GM19455 (cell line): Measurements from ENCODE around the gene TAF1B.

Experiments
- ATAC-seq: cut with Tn5 transposase; IDR thresholded peaks from one replicate; pipeline ENCODE4 v1.9.1; 2021; ENCODE audit not compliant: unreplicated experiment

TAF1B gene

DNA sequence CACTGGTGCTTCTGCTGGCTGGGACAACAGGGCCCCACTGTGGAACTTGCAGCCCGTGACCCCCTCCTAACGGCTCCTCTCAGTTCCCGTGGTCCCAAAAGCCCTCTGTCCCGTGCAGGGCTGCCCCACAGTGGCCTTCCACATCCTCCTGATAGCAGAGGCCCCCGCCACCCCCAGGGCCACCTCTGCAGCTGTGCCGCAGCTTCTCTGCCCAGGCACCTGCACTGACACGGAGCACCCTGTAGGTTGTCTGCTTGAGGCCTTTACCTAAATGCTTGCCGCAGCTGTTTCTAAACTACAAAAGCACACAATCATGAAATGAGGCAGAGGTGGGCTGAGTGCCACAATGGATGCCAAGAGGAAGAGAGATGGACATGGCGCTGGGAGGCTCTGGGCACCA, 94.7 kb downstream of the TAF1B start:
- ATAC-seq = no peak

DNA sequence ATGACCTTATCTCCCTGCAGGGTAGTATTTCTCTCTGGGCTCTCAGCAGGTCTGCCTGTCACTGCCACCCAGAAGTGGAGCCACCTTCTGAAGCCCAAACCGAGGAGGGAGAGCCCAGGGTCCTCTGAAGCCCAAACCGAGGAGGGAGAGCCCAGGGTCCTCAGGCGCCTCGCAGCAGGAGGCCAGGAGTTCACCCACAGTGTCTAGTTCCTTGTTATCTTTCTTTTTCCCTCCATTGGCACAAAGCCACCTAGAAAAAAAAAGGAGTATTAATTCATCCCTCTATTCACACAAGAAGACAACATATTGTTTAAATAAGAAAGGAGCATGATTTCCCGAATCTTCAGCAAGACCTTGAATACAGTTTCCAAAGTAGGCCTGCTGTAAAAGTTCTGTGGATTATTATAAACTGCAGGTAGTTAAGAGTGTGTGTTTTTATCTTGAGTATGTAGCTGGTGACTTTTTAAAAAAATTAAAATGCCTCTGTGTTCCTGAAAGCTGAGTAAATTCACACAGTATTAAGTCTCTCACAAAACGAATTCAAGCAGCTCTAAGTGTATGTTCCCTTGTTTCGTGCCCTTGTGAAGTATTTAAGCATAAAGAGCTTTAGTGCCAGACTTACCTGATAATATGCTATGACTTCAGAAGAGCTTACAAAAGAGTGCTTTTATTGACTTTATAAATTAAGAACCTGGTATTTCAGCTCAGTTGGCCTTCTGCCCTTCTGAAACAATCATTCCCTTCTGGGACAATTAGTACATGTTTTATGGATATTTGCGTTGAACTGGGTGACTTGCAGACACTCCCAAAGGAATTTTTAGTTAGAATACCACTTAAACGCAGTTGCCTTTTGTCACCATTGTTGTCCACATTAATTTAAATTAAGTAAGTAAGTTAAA, 96.6 kb downstream of the TAF1B start:
- ATAC-seq = no peak

DNA sequence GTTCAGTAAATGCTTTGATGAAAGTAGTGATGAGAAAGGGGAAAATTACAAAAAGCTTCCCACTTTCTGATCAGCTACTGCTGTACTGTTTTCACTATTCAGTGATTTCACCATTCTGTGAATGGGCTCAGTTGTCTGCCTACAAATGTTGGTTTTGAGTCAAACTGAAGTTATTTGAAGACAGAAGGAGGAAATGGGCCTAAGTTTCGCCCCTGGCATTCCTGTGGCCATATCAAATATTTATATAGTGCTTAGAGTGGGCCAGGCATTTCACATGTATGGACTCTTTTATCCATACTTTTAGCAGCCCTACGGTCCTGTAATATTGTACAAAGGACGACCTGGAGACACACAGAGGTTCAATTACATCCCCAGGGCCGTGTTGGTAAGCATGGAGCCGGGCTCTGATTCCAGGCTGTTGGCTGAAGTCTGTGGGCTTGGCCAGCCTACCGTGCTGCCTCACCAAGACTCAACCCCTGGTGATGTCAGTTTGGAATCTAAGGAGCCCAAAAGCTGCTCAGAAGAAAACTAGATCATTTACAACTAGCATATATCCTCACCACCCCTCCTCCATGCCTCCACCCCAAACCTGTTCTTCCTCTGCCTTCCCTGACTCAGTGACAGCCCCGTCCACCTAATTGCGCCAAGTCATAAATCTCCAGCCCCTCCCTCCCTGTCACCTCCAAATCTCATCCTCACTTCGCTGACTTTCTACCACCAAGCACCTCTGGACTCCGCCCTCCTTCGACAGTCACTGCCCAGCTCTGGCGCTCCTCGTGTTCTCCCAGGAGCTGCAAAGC, 98.1 kb downstream of the TAF1B start:
- no peak for ATAC-seq

DNA sequence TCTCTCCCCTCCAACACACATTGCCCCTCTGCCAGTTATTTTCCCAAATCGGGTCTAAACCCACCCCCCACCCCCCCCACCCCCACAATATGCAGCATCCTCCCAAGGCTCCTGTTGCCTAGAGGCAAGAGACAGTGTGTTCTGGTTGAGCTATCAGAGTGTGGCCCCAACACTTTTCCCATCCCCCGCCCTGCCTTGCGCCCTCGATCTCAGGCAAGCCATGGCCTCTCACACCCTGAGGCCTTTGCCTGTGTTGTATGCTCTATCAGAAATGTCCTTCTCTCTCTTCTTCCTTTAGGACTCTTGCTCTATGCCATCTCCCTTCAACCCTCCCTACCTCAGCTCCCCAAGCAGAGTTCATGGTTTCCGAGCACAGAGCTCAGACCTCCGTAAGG, 98.7 kb downstream of the TAF1B start:
- no peak for ATAC-seq

DNA sequence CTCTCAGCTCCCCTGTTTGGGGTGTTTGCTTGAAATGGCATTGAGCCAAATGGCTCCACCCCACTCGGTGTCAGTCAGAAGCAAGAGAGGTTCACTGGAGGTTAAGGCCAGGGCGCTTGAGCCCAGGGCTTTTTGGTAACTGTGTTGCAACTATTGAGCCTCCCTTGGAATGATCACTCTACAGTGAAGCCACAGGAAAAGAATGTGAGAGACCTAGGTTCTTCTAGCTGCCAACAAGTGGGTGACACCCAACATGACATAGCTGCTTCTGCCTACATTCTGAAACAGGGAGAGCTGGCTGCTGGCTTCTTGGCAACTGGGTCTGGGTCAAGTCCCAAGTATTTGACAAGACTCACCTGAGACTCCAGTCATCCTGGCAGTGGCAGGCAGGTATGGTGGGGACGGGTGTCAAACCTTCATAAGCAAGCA, 101.1 kb downstream of the TAF1B start:
- no peak for ATAC-seq

DNA sequence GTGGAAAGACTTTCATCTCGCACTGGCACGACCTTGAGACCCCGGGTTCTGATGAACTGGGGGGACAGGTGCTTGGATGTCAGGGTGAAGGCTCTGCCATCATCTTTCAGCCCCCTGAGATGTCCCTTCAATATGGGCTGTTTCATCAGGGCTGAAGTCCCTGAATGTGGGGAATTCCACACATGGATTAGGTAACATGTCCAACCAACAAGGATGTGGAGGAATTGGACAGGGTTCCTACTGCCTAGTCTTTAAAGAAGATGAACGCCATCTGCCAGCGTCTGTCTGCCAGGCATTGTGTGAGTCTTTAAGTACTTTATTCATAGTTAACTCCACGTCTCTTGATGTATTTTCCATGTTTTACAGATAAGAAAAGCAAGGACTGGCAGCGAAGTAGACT, 102.3 kb downstream of the TAF1B start:
- ATAC-seq = no peak

DNA sequence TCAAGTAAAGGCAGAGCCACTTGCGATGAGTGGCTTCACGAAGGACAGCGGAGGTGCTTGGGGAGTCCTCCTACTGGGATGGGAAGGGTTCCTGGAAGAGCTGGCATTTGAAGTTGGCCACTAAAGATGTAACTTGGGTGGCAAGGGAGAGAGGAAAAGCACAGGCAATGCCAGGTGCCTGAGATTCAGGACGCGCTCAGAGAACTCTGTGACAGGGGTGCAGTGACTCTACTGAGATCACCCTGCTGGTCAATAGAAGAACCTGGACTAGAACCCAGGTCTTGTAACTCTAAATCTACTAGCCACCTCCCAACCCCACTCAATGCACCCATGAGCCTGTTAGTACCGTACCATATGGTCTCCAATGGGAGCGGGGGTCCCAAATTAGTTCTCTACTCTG, 102.8 kb downstream of the TAF1B start:
- ATAC-seq = no peak

DNA sequence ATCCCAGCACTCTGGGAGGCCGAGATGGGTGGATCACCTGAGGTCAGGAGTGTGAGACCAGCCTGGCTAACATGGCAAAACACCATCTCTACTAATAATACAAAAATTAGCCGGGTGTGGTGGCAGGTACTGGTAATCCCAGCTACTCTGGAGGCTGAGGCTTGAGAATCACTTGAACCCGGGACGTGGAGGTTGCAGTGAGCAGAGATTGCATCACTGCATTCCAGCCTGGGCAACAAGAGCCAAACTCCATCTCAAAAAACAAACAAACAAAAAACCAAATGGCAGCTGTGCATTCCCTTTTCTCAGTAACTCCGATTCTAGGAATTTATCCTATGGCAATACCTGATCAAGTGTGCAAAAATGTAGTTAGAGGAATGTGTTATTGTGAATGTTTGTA, 103.5 kb downstream of the TAF1B start:
- no peak for ATAC-seq

DNA sequence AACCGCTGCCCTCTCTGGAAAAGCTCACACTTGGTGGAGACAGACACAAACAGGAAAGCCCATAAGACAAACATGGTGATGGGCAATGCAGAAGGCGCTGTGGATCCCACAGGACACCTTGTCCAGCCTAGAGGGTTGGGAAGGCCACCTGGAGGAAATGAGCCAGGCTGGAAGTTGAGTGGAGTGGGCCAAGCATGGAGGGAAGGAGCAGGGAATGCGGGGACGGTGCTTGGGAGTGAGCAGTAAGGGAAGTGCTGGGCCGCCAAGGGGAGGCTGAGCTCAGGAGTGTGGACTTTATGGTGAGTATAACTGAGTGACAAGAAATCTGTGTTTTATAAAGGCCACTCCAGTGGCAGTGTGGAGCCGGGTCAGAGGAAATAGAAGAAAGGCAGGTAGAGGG, 105.4 kb downstream of the TAF1B start:
- ATAC-seq = no peak

DNA sequence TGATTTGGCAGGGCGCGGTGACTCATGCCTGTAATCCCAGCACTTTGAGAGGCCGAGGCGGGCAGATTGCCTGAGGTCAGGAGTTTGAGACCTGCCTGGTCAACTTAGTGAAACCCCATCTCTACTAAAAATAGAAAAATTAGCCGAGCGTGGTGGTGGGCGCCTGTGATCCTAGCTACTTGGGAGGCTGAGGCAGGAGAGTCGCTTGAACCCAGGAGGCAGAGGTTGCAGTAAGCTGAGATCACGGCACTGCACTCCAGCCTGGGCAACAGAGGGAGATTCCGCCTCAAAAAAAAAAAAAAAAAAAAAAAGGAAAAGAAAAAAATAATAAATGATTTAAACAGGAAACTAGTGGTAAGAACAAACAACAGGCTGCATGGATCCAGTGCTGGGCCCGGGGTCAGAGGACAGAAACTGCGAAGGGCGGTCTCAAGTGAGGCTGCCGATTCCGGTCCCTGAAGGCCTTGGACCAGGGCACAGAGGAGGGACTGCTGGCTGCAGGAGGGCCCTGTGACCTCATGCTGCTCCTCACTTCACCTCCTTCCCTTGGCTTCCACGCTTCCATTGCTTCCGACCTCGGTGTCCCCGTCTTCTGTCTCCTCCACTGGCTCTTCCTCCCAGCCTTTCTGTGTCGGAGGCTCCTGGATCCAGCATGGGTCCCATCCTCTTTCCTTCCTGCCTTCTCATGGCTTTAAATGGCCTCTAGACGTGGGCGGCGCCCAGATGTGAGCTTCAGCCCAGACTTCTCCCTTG, 106.1 kb downstream of the TAF1B start:
- no peak for ATAC-seq

DNA sequence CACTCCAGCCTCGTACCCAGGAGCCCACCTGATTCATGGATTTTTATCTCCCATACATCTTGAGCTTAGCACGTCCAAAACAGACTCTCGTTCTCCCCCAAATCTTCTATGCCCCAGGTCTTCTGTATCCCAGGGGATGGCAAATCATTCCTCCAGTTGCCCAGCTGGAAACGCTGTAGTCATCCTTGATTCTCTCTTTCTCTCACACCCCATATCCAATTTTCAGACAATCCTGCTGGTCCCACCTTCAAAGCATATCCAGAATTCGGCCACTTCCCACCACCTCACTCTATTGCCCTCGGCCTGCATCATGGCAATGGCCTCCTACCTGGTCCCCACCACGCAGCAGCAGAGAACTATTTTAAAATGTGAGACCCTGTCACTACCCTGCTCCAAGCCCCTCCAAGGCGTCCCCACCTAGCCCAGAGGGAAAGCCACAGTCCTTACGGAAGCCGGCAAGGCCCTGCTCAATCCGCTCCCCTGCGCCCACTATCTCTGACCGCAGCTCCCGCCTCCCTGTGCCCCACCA, 106.8 kb downstream of the TAF1B start:
- ATAC-seq = no peak

DNA sequence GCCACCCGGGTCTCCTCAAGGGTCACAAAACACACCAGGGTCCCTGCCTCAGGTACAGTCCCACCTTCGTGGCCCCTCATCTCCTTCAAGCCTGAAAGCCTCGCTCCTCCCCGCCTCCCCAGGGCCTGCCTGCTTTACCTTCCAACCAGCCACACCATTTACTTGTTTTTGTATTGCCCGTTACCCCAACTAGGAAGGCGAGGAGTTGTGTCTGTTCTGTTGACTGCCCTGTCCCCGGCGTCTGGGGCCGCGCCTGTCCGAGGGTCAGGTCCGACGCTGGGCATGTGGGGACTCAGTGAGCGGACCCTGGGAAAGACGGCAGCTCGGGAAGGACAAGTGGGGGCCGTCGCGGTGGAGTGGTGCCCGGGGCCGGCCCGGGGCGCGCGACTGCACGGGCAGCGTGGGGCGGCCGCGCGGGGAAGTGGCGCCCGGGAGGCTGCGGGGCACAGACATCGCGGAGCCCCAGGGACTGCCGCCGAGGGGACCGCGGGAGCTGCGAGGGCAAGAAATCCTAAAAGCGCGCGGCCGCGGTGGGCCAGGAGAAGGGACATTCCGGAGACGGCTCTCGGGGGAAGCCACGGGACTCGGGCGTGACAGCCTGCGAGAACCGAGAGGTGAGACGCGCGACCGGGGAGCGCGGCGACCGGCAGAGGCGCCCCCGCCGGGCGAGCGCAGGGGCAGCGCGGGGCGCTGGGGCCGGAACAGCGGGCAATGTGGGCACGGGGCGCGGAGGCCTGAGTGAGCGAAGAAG, 107.4 kb downstream of the TAF1B start:
- peak; percentile 42 for ATAC-seq

DNA sequence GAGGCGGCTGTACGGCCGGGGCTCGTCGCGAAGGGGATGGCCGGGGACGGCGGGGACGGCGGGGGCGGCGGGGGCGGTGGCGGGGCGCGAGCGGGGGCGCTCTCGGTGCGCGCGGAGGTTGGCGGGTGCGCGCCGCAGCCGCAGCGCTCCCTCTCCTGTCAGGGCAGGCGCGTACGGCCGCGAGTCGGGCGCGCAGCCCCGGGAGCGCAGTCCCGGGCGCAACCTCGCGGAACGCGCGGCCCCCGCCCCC, 107.9 kb downstream of the TAF1B start:
- ATAC-seq = no peak

DNA sequence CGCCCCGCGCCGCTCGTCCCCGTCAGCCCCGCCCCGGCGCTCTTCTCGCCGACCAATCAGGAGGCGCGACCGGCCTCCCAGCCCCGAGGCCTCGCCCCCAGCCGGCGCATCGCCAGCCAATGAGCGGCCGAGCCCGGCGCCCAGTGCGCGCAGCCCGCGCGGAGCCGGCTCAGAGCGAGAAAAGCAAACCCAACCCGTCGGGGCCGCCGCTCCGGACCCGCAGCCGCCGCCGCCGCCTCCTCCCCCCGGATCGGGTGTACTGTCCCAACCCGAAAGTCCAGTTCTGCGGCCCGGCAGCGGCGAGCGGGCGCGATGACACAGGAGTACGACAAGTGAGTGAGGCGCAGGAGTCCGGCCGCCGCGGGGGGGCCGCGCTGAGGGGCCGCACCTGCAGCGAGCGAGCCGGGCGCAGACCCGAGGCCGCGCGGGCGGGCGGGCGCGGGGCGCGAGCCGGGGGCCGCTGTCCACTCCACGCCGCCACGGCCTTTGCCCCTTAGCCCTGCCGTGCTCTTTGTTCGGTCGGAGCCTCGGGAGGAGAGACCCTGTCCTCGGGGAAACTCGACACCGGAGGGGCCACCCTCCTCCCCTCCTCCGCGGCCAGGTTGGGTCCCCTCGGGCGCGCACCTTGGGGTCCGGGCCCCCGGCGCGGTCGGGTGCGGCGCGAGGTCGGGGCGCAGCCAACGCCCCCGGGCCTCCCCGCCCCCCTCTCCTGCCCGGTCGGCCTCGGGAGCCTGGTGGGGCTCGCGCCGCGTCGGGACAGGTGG, 108.4 kb downstream of the TAF1B start, which contains the start of gene GRHL1:
Gene GRHL1, plus strand, starts transcription at position 172 of the 764 bp plus-strand sequence. Its CDS starts 141 bp downstream, at position 313.
- ATAC-seq = peak; percentile 96

DNA sequence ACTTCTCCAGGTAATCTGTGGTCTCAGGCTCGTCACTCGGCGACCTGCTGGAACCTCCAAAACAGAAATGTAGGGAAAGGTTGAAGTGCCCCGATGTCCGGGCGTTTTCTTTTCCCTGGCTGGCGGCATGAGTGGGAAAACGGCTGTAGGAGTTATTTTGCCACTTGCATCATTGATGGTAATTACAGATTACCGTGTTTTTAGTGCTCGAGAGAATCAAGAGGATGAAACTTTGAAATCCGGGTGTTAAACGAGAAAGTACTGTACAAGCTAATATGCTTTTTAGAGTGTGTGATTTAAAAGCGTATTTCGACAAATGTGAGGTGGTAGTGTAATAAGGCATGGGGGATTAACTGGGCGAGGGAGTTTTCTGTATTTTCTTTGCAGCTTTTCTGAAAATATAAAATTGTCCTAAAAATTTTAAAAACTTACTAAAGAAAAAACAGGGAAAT, 109.0 kb downstream of the TAF1B start:
- ATAC-seq = no peak

DNA sequence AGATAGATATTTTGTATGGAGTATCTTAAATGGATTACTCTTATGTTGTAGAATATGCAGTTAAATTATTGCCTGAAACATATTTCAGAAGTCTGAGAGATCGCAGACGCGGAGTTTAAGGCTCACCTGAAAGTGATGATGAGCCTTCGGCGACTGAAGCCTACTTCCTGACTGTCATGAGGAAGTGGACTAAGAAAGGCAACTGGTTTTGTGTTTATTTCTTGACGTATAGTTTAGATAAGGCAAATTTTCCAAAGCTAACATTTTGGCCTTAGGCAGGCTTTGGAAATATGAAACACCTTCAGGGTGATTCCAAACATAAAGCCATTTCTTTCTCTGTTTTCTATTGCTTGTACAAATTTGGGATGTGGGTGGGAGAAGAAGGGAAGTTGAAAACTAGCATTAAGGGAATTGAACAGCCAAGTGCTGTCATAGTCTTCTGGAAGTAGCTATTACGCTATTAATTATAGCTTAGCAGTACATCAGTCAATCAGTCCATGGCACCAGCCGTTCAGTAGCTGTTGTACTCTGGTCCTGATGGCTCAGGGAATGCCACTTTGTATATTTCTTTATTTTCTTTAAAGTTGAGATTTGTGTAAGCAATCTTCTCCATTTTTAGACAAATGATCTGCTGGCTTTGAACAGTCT, 109.7 kb downstream of the TAF1B start:
- ATAC-seq = no peak

DNA sequence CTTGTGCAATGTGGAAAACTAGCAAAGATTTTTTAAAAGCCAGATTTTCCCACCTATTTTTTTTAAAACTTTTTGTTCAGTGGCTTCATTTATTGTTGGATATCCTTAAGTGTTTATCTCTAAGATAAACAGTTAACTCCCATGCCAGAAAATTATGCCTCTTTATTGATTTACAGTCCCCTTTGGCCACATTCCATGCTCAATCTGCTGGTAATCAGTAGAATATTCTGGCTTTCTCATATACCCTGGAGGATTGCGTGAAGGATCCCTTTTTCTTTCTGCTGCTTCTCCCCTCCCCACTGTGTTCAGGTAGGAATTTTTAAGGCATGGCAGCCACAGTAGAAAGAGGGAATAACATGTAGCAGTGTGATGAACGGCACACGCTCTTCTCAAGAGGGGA, 110.9 kb downstream of the TAF1B start:
- ATAC-seq = no peak

DNA sequence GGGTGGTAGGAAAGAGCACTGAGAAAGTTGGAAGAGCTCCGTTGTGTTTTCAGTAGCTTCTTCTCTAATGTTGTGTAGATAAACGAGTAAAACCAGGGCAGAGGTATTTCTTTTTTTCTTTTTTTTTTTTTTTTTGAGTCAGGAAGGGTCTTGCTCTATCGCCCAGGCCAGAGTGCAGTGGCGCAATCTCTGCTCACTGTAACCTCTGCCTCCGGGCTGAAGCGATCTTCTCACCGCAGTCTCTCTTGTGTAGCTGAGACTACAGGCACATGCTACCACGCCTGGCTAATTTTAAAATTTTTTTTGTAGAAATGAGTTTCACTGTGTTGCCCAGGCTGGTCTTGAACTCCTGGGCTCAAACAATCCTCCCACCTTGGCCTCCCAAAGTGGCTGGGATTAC, 114.8 kb downstream of the TAF1B start:
- no peak for ATAC-seq

DNA sequence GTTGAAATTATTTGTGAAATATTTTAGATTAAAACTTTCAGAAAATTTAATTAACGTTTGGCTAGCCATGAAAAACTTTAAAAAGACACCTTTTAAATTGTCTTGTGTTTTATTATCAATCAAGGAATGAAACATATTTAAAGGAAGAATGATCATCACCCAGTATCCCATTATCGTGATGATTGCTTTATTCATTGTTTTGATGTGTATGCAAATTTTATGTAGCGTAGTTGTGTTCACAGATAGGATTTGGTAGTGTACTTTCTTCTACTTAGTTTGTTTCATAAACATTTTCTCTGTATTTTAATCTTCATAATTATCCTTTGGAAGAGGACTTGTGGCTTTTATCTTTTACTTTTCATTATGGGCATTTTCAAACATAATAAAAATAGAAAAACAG, 116.0 kb downstream of the TAF1B start:
- no peak for ATAC-seq
